Lung (tissue), 12 donors: Measurements from ENCODE around the gene NUP98. TPM values are rescaled to one million over a fixed set of nuclear protein-coding genes. Genes with fewer than 3 reads are reported as not detected.

ENCODE experiments used
- ATAC-seq: fragments of 200-7000 bp; cut with Tn5 transposase; one replicate; pipeline ENCODE4 v1.9.1; 2020; ENCODE audit warnings: moderate number of reproducible peaks; ENCODE audit not compliant: insufficient read depth, low FRiP score
- DNase-seq, 3 donors: peaks; one replicate each; pipeline ENCODE4 v3.0.0-alpha.2; 2013 to 2017
- H3K27ac ChIP-seq, 2 donors: one replicate each; pipeline ENCODE4 v1.5.1; 2013; ENCODE audit warnings: mild to moderate bottlenecking in 2 of 2, moderate library complexity in 2 of 2, control low read depth in 1 of 2, inconsistent platforms in 1 of 2, low read depth in 1 of 2, low read length in 1 of 2
- H3K27me3 ChIP-seq, 3 donors: one replicate each; pipeline ENCODE4 v1.5.1; 2013; ENCODE audit warnings: low read length in 2 of 3; ENCODE audit not compliant: control insufficient read depth in 3 of 3, insufficient read depth in 3 of 3
- H3K36me3 ChIP-seq, 4 donors: one replicate each; pipeline ENCODE4 v1.5.1; 2013; ENCODE audit warnings: low read length in 4 of 4, mild to moderate bottlenecking in 1 of 4, moderate library complexity in 1 of 4; ENCODE audit not compliant: control insufficient read depth in 4 of 4, insufficient read depth in 4 of 4
- H3K4me1 ChIP-seq, 5 donors: one replicate each; pipeline ENCODE4 v1.5.1; 2013; ENCODE audit warnings: low read length in 5 of 5, mild to moderate bottlenecking in 2 of 5, moderate library complexity in 1 of 5; ENCODE audit not compliant: control insufficient read depth in 5 of 5, insufficient read depth in 5 of 5
- H3K4me3 ChIP-seq: one replicate; pipeline ENCODE4 v1.5.1; 2013; ENCODE audit warnings: mild to moderate bottlenecking, control low read depth, moderate library complexity
- H3K9ac ChIP-seq, 2 donors: one replicate each; pipeline ENCODE4 v1.5.1; 2013; ENCODE audit warnings: low read length in 2 of 2, control low read depth in 1 of 2; ENCODE audit not compliant: insufficient read depth in 1 of 2
- H3K9me3 ChIP-seq, 4 donors: one replicate each; pipeline ENCODE4 v1.5.1; 2013; ENCODE audit warnings: low read length in 3 of 4, mild to moderate bottlenecking in 1 of 4, moderate library complexity in 1 of 4; ENCODE audit not compliant: control insufficient read depth in 4 of 4, insufficient read depth in 3 of 4
- CTCF ChIP-seq: IDR thresholded peaks from 2 replicates; pipeline ENCODE4 v1.5.1; 2012; ENCODE audit warnings: mild to moderate bottlenecking; ENCODE audit errors: control extremely low read depth, extremely low read depth
- WGBS, 2 donors: extraction: QIAGEN DNeasy Blood & Tissue Kit; methylation state at CpG; one replicate each; pipeline ENCODE4 v1.1.7; 2013; 5-methylcytosine and 5-hydroxymethylcytosine counted together
- polyA plus RNA-seq, 2 donors: library from polyadenylated mRNA; stranded (reverse); fragments of 200-250 nt; gene quantifications; one replicate each; pipeline ENCODE4 v1.2.1, GENCODE V29; 2013
- total RNA-seq, 2 donors: library from RNA; depleted of rRNA in 1 of 2; stranded (reverse); fragments of >200 nt in 1 of 2; gene quantifications; one replicate each; pipeline ENCODE4 v1.2.1, GENCODE V29; 2014 to 2021
- donor health status: control.
- donor health status: control.
- donor health status: Bipolar disorder and iron deficiency.
- donor health status: healthy.
- donor health status: DM: yes; HTN: yes; CAD: no.

Gene NUP98
- total and polyA plus RNA-seq, 4 donors, result 16.6 to 109 (median 59.7) TPM

GRCh38 chr11:3641701-3642070 lies 155.7 kb downstream of the NUP98 start, which contains the start of gene ART5:
Gene ART5, minus strand, starts transcription at chr11:3641992. Its CDS starts 130 bp downstream, at chr11:3641862.
- H3K9ac ChIP-seq, result peak within 1 kb of the TSS; percentile 21 to 61
- H3K4me3 ChIP-seq, result no peak within 1 kb of the TSS
- no peak for ATAC-seq
- H3K27me3 ChIP-seq, result no peaks in the 10 kb centered on the region
- H3K9me3 ChIP-seq, result peaks cover 0 to 4% (median 0%) of the 10 kb centered on the region in 4 donors
- peak within 1 kb of the TSS in 1 of 2 donors; percentile 73 for H3K27ac ChIP-seq
- no peak for DNase-seq
- H3K36me3 ChIP-seq, result no peaks in the 10 kb centered on the region
- peaks cover 0 to 10% (median 4%) of the 10 kb centered on the region in 5 donors for H3K4me1 ChIP-seq
- WGBS, 2 donors, result 16 to 23% methylated on average over 21 of the region's 21 CpGs
- no peak for TF ChIP-seq CTCF

GRCh38 chr11:3641191-3641590 lies 156.2 kb downstream of the NUP98 start:
- peaks cover 0 to 4% (median 0%) of the 10 kb centered on the region in 4 donors for H3K9me3 ChIP-seq
- DNase-seq, result no peak
- no peak overlapping the region for H3K27ac ChIP-seq

GRCh38 chr11:3639841-3640240 lies 157.5 kb downstream of the NUP98 start:
- Histone ChIP-seq H3K4me1 (peaks cover 0 to 10% (median 4%) of the 10 kb centered on the region in 5 donors), H3K4me3 (no peak overlapping the region), H3K9me3 (peaks cover 0 to 4% (median 0%) of the 10 kb centered on the region in 4 donors), H3K9ac (no peak overlapping the region), H3K27me3 (no peaks in the 10 kb centered on the region), H3K27ac (no peak overlapping the region), H3K36me3 (no peaks in the 10 kb centered on the region)
- 94 to 97% methylated on average over 14 of the region's 14 CpGs for WGBS, 2 donors
- TF ChIP-seq CTCF, result no peak
- ATAC-seq (no peak), DNase-seq (no peak)

More at GRCh38 chr11:3641191-3641590, 156.2 kb downstream of the NUP98 start:
- Histone ChIP-seq H3K36me3 (no peaks in the 10 kb centered on the region), H3K9ac (no peak overlapping the region), H3K4me3 (no peak overlapping the region), H3K27me3 (no peaks in the 10 kb centered on the region), H3K4me1 (peaks cover 0 to 10% (median 4%) of the 10 kb centered on the region in 5 donors)
- no peak for ATAC-seq
- 61 to 76% methylated on average over 8 of the region's 8 CpGs for WGBS, 2 donors
- no peak for TF ChIP-seq CTCF

- no peaks in the 10 kb centered on the region for H3K9me3 ChIP-seq
- peaks cover 0 to 10% (median 4%) of the 10 kb centered on the region in 5 donors for H3K4me1 ChIP-seq
- H3K27ac ChIP-seq, result no peak overlapping the region
- 87 to 89% methylated on average over 5 of the region's 5 CpGs for WGBS, 2 donors
- ATAC-seq (no peak), DNase-seq (no peak)
- H3K9ac ChIP-seq, result no peak overlapping the region
- no peaks in the 10 kb centered on the region for H3K27me3 ChIP-seq
- H3K36me3 ChIP-seq, result no peaks in the 10 kb centered on the region
- H3K4me3 ChIP-seq, result no peak overlapping the region
- TF ChIP-seq CTCF, result no peak
Measured at GRCh38 chr11:3638513-3638912, 158.8 kb downstream of the NUP98 start.
